Subcutaneous abdominal adipose tissue (tissue), 5 donors: Measurements from ENCODE around the gene C6orf15.

Experiments
- H3K27ac ChIP-seq: one replicate; pipeline ENCODE4 v1.7.0; 2013; ENCODE audit warnings: low read depth, mild to moderate bottlenecking, inconsistent platforms, low read length, moderate library complexity
- H3K27me3 ChIP-seq, 5 donors: one replicate each; pipeline ENCODE4 v1.7.0; 2013; ENCODE audit warnings: low read length in 5 of 5, inconsistent platforms in 1 of 5; ENCODE audit not compliant: control insufficient read depth in 5 of 5, insufficient read depth in 4 of 5
- H3K36me3 ChIP-seq, 5 donors: one replicate each; pipeline ENCODE4 v1.7.0; 2013; ENCODE audit warnings: low read length in 5 of 5; ENCODE audit not compliant: control insufficient read depth in 5 of 5, insufficient read depth in 5 of 5
- H3K4me1 ChIP-seq, 5 donors: one replicate each; pipeline ENCODE4 v1.7.0; 2013; ENCODE audit warnings: low read length in 5 of 5, mild to moderate bottlenecking in 3 of 5, moderate library complexity in 1 of 5; ENCODE audit not compliant: control insufficient read depth in 5 of 5, insufficient read depth in 5 of 5
- H3K4me3 ChIP-seq, 5 donors: one replicate each; pipeline ENCODE4 v1.7.0; 2013; ENCODE audit warnings: low read length in 5 of 5, low read depth in 1 of 5
- H3K9ac ChIP-seq, 5 donors: one replicate each; pipeline ENCODE4 v1.7.0; 2013; ENCODE audit warnings: low read length in 5 of 5, mild to moderate bottlenecking in 4 of 5, moderate library complexity in 3 of 5
- H3K9me3 ChIP-seq, 5 donors: one replicate each; pipeline ENCODE4 v1.7.0; 2013; ENCODE audit warnings: low read length in 5 of 5; ENCODE audit not compliant: control insufficient read depth in 5 of 5
- donor health status: healthy.
- donor health status: healthy.
- donor health status: healthy.
- donor health status: healthy.
- donor health status: healthy.

The C6orf15 gene

GRCh38 chr6:31132806-31133205 is 20.4 kb upstream of the C6orf15 start:
- peaks cover 0 to 5% (median 4%) of the 10 kb centered on the region in 5 donors for H3K4me1 ChIP-seq

GRCh38 chr6:31131595-31131994 is 19.2 kb upstream of the C6orf15 start:
- Histone ChIP-seq H3K27me3 (no peaks in the 10 kb centered on the region), H3K4me3 (no peak overlapping the region), H3K4me1 (peaks cover 0 to 5% (median 0%) of the 10 kb centered on the region in 5 donors), H3K9me3 (no peaks in the 10 kb centered on the region), H3K9ac (no peak overlapping the region), H3K27ac (no peak overlapping the region), H3K36me3 (no peaks in the 10 kb centered on the region)

More at GRCh38 chr6:31132806-31133205, 20.4 kb upstream of the C6orf15 start:
- Histone ChIP-seq H3K36me3 (no peaks in the 10 kb centered on the region), H3K27ac (no peak overlapping the region), H3K9me3 (no peaks in the 10 kb centered on the region), H3K4me3 (no peak overlapping the region), H3K9ac (no peak overlapping the region), H3K27me3 (no peaks in the 10 kb centered on the region)

- H3K4me1 ChIP-seq = peaks cover 0 to 14% (median 0%) of the 10 kb centered on the region in 5 donors
- H3K4me3 ChIP-seq = no peak overlapping the region
Observed at GRCh38 chr6:31130751-31131150, 18.4 kb upstream of the C6orf15 start.

DNA sequence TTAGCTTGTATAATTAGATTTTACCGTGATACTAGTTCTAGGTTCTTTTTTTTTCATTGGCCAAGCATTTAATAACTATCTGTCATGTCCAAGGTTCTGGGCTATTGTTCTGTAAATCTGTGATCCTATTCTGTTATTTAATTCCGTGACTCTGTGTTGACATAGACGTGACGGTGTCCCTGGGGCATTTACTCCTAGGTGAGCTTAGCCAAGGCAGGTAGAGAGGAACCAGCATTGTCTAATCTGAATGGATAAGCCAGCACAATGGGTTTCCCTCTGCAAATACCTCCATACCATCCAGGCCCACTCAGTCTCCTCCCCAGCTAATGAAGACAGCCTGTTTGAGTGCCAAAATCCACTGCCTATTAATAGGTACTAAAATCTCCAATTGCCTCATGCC is 16.8 kb upstream of the C6orf15 start:
- Histone ChIP-seq H3K9ac (no peak overlapping the region), H3K4me3 (no peak overlapping the region), H3K4me1 (peaks cover 0 to 28% (median 7%) of the 10 kb centered on the region in 5 donors), H3K36me3 (no peaks in the 10 kb centered on the region), H3K27ac (no peak overlapping the region), H3K27me3 (no peaks in the 10 kb centered on the region), H3K9me3 (no peaks in the 10 kb centered on the region)

More at GRCh38 chr6:31130751-31131150, 18.4 kb upstream of the C6orf15 start:
- Histone ChIP-seq H3K9ac (no peak overlapping the region), H3K27me3 (no peaks in the 10 kb centered on the region), H3K36me3 (no peaks in the 10 kb centered on the region), H3K9me3 (no peaks in the 10 kb centered on the region), H3K27ac (no peak overlapping the region)

- Histone ChIP-seq H3K36me3 (no peaks in the 10 kb centered on the region), H3K4me3 (no peak overlapping the region), H3K27ac (no peak overlapping the region), H3K27me3 (no peaks in the 10 kb centered on the region), H3K9me3 (no peaks in the 10 kb centered on the region), H3K4me1 (peaks cover 0 to 35% (median 8%) of the 10 kb centered on the region in 5 donors), H3K9ac (no peak overlapping the region)
Observed at GRCh38 chr6:31128093-31128676, 15.8 kb upstream of the C6orf15 start.

DNA sequence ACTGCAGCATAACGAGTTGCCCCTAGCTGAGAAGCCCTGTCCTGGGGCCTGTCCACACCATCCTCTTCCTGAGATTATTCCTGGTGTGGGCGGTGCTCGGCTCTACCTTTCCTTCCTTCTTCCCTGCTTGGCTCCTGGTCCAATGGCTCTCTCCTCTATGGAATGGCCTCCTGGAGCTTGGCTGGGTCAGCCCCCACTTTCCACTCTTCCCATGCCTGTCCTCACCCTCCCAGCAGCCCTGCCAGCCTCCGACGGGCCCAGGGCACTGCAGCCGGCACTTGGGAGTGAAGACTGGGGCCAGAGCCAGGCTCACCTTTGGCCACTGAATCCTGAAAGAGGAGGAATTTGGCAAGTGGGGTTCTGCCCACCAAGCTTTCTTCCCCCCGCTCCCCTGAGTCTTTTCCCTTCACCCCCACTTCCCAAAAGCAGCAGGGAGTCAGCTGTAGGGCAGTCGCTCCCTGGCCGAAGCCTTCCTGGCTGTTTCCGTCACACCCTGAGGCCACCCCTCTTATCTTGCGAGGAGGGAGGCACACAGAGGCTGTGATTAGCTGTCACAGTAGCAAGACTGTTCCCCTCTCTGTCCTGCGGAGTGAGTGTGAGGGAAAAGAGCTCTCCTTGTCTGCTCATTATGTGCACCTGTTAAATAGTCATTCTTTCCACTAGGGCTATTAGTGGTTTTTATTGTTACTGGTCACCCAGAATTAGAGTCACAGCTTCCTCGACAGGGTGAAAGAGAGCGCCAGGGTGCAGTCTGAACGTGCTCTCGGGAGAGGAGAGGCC is 14.2 kb upstream of the C6orf15 start:
- H3K27ac ChIP-seq = no peak overlapping the region
- H3K27me3 ChIP-seq = no peaks in the 10 kb centered on the region
- no peaks in the 10 kb centered on the region for H3K9me3 ChIP-seq
- H3K4me1 ChIP-seq = peaks cover 0 to 45% (median 14%) of the 10 kb centered on the region in 5 donors
- H3K36me3 ChIP-seq = no peaks in the 10 kb centered on the region
- no peak overlapping the region for H3K4me3 ChIP-seq
- no peak overlapping the region for H3K9ac ChIP-seq

GRCh38 chr6:31125586-31126363 is 13.4 kb upstream of the C6orf15 start:
- Histone ChIP-seq H3K9ac (no peak overlapping the region), H3K27me3 (no peaks in the 10 kb centered on the region)

DNA sequence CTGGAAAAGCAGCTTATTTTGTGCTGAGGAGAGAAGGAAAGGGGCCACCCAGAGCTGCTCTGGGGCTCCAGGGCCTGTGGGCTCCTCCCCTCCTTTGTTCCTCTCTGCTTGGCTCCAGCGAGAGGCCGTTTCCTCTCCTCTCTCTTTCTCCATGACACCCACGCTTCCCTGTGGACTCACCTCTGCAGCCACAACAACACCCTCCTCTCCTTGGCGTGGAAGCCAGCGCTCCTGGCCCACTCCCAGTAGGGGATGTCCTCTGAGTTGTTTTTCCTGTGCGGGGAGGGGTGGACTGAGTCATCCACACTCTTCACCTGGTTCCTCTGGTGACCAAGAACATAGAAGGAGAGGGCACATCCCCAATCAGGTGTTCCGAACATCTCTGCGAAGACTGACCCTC is 12.8 kb upstream of the C6orf15 start:
- Histone ChIP-seq H3K27ac (no peak overlapping the region), H3K27me3 (no peaks in the 10 kb centered on the region), H3K4me1 (peaks cover 0 to 45% (median 14%) of the 10 kb centered on the region in 5 donors), H3K9ac (no peak overlapping the region), H3K4me3 (no peak overlapping the region), H3K9me3 (no peaks in the 10 kb centered on the region), H3K36me3 (no peaks in the 10 kb centered on the region)

More at GRCh38 chr6:31125586-31126363, 13.4 kb upstream of the C6orf15 start:
- Histone ChIP-seq H3K4me3 (no peak overlapping the region), H3K9me3 (no peaks in the 10 kb centered on the region), H3K4me1 (peaks cover 0 to 45% (median 14%) of the 10 kb centered on the region in 5 donors), H3K36me3 (no peaks in the 10 kb centered on the region), H3K27ac (no peak overlapping the region)

DNA sequence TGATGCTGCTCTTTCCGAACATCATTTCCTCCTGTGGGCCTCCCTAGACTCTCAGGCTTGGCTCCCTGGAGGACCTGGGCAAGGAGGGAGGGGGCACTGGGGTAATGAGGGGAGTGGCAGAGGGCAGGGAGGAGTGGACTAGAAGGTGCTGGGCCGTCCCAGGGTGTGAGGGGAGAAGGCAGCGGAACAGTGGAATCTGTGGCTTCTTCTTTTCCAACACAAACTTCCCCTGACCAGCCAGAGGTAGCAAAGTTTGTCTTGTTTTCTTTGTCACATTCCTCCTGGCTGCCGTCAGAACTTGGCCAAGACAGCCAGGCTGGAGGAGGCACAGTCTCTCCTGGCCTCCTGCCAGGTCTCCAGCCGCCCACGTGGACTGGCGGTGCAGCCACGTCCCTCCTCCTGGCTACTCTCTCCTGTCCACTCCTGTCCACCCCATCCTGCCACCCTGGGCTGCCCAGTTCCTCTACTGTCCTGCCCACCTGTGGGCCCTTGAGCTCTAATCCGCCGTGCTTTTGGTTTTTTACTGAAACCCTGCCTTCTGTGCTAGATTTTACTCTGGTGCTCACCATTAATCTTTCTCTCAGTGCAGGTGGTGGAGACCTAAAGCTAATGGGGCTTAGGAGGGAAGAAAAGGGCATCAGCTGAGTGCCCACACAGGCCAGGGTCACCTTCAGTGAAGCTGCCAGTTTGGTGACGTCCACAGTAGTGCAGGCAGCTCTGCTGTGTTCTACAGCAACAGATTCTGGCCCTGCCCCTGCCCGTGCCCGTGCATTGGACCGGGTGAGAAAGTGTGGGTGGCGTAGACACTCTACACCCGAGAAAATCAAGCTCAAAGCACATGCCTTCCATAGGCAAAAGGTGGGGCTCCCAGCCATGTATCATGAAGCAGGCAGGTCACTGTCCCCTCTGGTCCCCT is 10.7 kb upstream of the C6orf15 start:
- Histone ChIP-seq H3K4me1 (peaks cover 0 to 50% (median 14%) of the 10 kb centered on the region in 5 donors), H3K9ac (peak overlapping the region in 1 of 5 donors; percentile 38), H3K4me3 (peak overlapping the region in 1 of 5 donors; percentile 17), H3K36me3 (no peaks in the 10 kb centered on the region), H3K27ac (peak overlapping the region; percentile 41), H3K9me3 (no peaks in the 10 kb centered on the region), H3K27me3 (peaks cover 0 to 3% (median 0%) of the 10 kb centered on the region in 5 donors)
